Measurements from ENCODE around the gene OXT.

OXT gene

DNA sequence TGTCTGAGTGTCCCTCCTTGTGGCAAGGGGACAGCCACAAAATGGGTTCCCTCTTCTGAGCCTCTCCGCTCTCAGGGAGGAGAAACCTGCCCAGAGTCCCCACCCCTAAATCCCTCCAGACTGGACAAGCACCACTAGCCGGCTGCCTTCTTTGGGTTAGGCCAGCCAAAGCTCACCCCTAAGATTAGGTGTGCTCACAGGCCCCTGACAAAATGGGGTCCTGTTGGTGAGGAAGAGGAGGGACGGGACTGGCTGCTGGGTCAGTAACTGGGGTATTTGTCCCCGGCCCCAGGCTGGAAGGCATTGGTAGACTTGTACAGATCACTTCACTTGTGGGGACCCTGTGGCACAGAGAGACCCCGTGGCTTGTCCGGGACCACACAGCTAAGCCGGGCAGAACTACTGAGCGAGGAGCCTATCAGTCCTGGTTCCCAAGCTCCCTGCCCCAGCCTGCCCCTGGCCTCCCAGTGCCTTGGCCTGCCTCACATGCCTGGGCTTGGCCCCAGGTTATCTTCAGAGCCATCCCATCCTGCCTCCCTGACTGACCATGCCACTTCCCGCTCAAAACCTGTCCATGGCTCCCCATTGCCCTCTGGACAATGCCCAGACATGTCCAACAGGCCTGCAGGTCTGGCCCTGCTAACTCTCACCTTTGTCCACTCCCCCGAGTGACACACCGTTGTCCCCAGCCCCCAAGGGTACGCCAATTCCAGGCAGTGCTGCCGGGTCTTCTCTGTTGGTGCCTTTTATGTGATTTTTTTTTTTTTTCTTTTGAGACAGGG, 23.6 kb downstream of the OXT start:
- ChIA-PET POLR2A (ENCODE audit: low non-redundant PET) (interaction anchor here (0.6 kb wide), 1 partner anchor 244 kb away, joined by 3 read pairs; no protein-coding TSS in a partner anchor), CTCF (interaction anchor here (0.7 kb wide), 1 partner anchor 343 kb away, joined by 3 read pairs; no protein-coding TSS in a partner anchor)
- no peak for DNase-seq (ENCODE audit: low spot score)
- H3K27ac ChIP-seq, result peak overlapping the region; percentile 31
- TF ChIP-seq, protein P1, sequence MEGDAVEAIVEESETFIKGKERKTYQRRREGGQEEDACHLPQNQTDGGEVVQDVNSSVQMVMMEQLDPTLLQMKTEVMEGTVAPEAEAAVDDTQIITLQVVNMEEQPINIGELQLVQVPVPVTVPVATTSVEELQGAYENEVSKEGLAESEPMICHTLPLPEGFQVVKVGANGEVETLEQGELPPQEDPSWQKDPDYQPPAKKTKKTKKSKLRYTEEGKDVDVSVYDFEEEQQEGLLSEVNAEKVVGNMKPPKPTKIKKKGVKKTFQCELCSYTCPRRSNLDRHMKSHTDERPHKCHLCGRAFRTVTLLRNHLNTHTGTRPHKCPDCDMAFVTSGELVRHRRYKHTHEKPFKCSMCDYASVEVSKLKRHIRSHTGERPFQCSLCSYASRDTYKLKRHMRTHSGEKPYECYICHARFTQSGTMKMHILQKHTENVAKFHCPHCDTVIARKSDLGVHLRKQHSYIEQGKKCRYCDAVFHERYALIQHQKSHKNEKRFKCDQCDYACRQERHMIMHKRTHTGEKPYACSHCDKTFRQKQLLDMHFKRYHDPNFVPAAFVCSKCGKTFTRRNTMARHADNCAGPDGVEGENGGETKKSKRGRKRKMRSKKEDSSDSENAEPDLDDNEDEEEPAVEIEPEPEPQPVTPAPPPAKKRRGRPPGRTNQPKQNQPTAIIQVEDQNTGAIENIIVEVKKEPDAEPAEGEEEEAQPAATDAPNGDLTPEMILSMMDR (conservative IDR thresholded peaks at IDR 0.05; ENCODE audit: low read depth), result no peak

DNA sequence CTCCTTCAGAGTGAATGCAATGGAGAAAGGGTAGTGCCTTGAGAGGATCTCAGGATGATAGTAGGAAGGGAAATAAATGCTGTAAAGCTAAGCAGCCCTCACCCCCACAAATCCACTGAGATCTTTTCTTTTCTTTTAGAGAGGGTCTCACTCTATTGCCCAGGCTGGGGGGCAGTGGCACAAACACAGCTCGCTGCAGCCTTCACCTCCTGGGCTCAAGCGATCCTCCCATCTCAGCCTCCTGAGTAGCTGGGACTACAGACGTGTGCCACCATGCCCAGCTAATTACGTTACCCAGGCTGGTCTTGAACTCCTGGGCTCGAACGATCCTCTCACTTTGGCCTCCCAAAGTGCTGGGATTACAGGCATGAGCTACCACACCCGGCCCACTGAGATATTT, 29.1 kb downstream of the OXT start:
- CTCF ChIA-PET, result interaction anchor here (1.9 kb wide), 1 partner anchor 47 kb away, joined by 8 read pairs; no protein-coding TSS in a partner anchor
- TF ChIP-seq, protein P1 (conservative IDR thresholded peaks at IDR 0.05; ENCODE audit: low read depth), result no peak
- POLR2A ChIA-PET (ENCODE audit: low non-redundant PET), result no interaction called here

DNA sequence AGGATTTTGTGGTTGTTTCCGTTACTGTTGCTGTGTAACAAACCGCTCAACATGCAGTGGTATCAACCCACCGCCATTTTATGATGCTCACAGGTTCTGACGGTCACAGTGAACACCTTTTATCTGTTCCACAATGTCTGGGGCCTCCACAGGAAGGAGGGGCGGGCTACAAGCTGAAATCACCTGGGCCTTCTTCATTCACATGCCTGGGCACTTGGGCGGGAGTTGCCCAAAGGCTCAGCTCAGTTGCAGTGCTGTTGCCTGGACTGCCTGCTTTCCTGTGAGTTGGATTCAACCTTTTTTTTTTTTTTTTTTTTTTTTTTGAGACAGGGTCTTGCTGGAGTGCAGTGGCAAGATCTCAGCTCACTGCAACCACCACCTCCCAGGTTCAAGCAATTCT, 29.8 kb downstream of the OXT start:
- H3K27ac ChIP-seq, result no peak overlapping the region
- TF ChIP-seq, protein P1 (conservative IDR thresholded peaks at IDR 0.05; ENCODE audit: low read depth), result no peak
- DNase-seq (ENCODE audit: low spot score), result no peak
- ChIA-PET POLR2A (ENCODE audit: low non-redundant PET) (no interaction called here), CTCF (interaction anchor here (1.9 kb wide), 1 partner anchor 47 kb away, joined by 8 read pairs; no protein-coding TSS in a partner anchor)

More for the DNA sequence above, 29.1 kb downstream of the OXT start:
- DNase-seq (ENCODE audit: low spot score), result no peak
- no peak overlapping the region for H3K27ac ChIP-seq

DNA sequence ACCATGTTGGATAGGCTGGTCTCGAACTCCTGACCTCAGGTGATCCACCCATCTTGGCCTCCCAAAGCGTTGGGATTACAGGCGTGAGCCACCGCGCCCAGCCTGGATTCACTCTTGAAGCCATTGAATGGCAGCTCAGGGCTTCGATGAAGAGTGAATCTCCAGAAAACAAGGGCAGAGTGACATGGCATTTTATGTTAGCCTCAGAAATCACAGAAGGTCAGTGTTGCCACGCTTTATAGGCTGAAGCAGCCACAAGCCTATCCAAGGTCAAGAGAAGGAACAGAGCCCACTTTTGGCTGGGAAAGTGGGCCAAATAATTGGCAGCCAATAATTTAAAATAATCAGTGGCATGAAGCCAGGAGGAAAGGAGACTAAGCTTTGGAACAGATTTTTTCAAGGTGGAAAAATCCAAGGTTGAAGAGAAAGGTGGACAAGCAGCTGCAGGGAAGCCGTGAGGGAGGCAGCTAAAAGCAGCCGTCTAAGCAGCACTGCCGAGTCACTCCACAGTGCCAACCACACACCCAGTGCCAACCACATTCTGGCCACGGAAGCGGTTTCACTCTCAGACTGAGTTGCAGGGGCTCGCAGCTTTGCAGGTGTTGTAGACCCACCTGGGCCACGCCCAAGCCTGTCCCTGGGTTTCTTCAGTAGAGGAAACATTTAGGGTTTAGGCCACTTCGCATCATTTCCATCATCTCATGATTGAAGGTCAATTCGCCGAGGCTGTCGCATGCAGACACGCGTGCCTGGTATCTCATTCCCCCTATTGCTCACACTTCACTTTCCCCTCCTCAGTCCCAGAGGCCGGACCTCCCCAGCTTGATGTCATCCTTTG, 30.5 kb downstream of the OXT start:
- ChIA-PET CTCF (interaction anchor here (0.5 to 1.6 kb wide), 2 partner anchors 14 to 15 kb away, joined by 3 read pairs; no protein-coding TSS in a partner anchor), POLR2A (ENCODE audit: low non-redundant PET) (interaction anchor here (0.6 kb wide), 1 partner anchor 115 kb away, joined by 3 read pairs; no protein-coding TSS in a partner anchor)

DNA sequence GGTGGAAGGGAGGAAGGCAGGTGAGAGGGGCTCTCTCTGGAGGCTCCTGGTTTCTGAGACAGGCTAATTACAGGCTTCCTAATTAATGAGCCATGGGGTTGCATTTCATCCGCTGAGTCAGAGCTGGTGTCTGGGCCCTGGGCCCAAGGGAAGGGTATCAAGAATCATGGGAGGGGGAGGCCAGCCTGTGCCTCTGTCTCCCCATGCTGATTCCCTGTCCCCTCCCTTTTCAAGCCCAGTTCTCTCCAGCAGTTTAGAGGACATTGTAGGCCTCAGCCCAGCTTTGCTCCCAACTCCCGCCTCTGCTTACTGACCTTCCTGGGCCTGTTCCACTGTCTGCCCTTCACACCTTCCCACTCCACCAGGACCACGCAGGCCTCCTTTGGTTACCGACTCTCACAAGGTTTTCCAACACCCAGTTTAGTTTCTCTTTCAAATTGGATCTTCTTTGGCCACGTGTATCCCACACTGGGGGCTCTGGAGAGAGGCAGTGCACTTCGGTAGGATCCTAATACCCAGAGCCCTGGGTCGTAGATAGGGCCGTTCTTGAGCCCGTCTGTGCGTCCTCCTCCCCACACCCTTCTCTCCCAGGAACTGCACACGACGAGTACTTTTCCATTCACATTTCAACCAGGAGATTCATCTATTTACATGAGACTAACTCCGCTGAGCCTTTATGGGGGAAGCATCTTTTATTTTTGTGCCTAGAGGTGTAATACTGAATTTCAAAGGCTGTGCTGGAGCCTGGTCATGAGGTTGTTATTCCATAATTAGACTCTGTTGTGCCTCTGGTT, 31.4 kb downstream of the OXT start:
- POLR2A ChIA-PET (ENCODE audit: low non-redundant PET), result interaction anchor here (0.6 kb wide), 1 partner anchor 114 kb away, joined by 3 read pairs; no protein-coding TSS in a partner anchor
- CTCF ChIA-PET, result interaction anchor here (0.6 to 1.6 kb wide), 3 partner anchors 13 to 62 kb away, joined by 3 read pairs; no protein-coding TSS in a partner anchor

More for the DNA sequence above, 30.5 kb downstream of the OXT start:
- no peak for DNase-seq (ENCODE audit: low spot score)
- no peak overlapping the region for H3K27ac ChIP-seq
- TF ChIP-seq, protein P1 (conservative IDR thresholded peaks at IDR 0.05; ENCODE audit: low read depth), result no peak

More for the DNA sequence above, 31.4 kb downstream of the OXT start:
- DNase-seq (ENCODE audit: low spot score), result no peak
- H3K27ac ChIP-seq, result no peak overlapping the region
- TF ChIP-seq, protein P1 (conservative IDR thresholded peaks at IDR 0.05; ENCODE audit: low read depth), result no peak
